IMR-90 (cell line): Measurements from ENCODE around the gene ZFYVE21. TPM values are rescaled to one million over a fixed set of nuclear protein-coding genes. Genes with fewer than 3 reads are reported as not detected.

Experiments used
- ATAC-seq: fragments of 200-7000 bp; cut with Tn5 transposase; 2 replicates; pipeline ENCODE4 v1.9.1; 2020; ENCODE audit warnings: low read depth, mild to moderate bottlenecking, moderate library complexity
- BruUV-seq: library from RNA; stranded (reverse); fragments of 400-500 nt; replicated peaks from 2 replicates; lab custom pipeline; 2021; lab: Mats Ljungman, UMichigan
- CTCF ChIA-PET: fragments of 300-600 bp; formaldehyde crosslinking; extraction: SDS; loops from one replicate; lab custom pipeline; 2021; ENCODE audit warnings: antibody characterized with exemption; lab: Yijun Ruan, JAX
- POLR2A ChIA-PET: fragments of 300-600 bp; sonication (Branson Sonifier 250); formaldehyde crosslinking; loops from one replicate; lab custom pipeline; 2022; ENCODE audit warnings: antibody characterized with exemption; ENCODE audit not compliant: unreplicated experiment; lab: Charles Lee
- DNase-seq: peaks from one replicate; pipeline ENCODE4 v3.0.0; 2013
- H2AFZ ChIP-seq: replicated peaks from 2 replicates; pipeline ENCODE3; 2013; ENCODE audit warnings: low read length, mild to moderate bottlenecking; ENCODE audit not compliant: poor library complexity
- H2AK5ac ChIP-seq: 2 replicates; pipeline ENCODE4 v1.6.1; 2013; ENCODE audit warnings: low read depth, low read length, inconsistent platforms
- H2AK9ac ChIP-seq: replicated peaks from 2 replicates; pipeline ENCODE3; 2013; ENCODE audit warnings: mild to moderate bottlenecking, low read depth, low read length, moderate library complexity; ENCODE audit not compliant: poor library complexity
- H2BK120ac ChIP-seq: 2 replicates; pipeline ENCODE4 v1.6.1; 2013; ENCODE audit warnings: low read depth, low read length, inconsistent platforms
- H2BK15ac ChIP-seq: 3 replicates; pipeline ENCODE4 v1.6.1; 2013; ENCODE audit warnings: low read depth, low read length, inconsistent platforms
- H2BK20ac ChIP-seq: 2 replicates; pipeline ENCODE4 v1.6.1; 2013; ENCODE audit warnings: low read depth, mild to moderate bottlenecking, inconsistent platforms, low read length, moderate library complexity
- H2BK5ac ChIP-seq: 2 replicates; pipeline ENCODE4 v1.6.1; 2013; ENCODE audit warnings: mild to moderate bottlenecking, low read depth, low read length, inconsistent platforms; ENCODE audit not compliant: poor library complexity, severe bottlenecking
- H3K14ac ChIP-seq: replicated peaks from 2 replicates; pipeline ENCODE4 v1.6.1; 2013; ENCODE audit warnings: low read depth, low read length, inconsistent platforms
- H3K18ac ChIP-seq: 2 replicates; pipeline ENCODE4 v1.6.1; 2013; ENCODE audit warnings: low read depth, low read length, control low read depth
- H3K23ac ChIP-seq: 2 replicates; pipeline ENCODE4 v1.6.1; 2013; ENCODE audit warnings: low read depth, low read length, inconsistent platforms
- H3K27ac ChIP-seq: 2 replicates; pipeline ENCODE4 v1.5.1; 2013; ENCODE audit warnings: mild to moderate bottlenecking, control low read depth, low read length; ENCODE audit not compliant: insufficient read depth
- H3K27me3 ChIP-seq: 2 replicates; pipeline ENCODE4 v1.6.1; 2013; ENCODE audit warnings: low read length; ENCODE audit not compliant: control insufficient read depth, insufficient read depth
- H3K36me3 ChIP-seq: 2 replicates; pipeline ENCODE4 v1.6.1; 2013; ENCODE audit warnings: low read length, mixed read lengths; ENCODE audit not compliant: control insufficient read depth, insufficient read depth
- H3K4ac ChIP-seq: 2 replicates; pipeline ENCODE4 v1.6.1; 2013; ENCODE audit warnings: low read depth, low read length, inconsistent platforms
- H3K4me1 ChIP-seq: 2 replicates; pipeline ENCODE4 v1.6.1; 2013; ENCODE audit warnings: low read length, mixed read lengths; ENCODE audit not compliant: control insufficient read depth, insufficient read depth
- H3K4me2 ChIP-seq: 2 replicates; pipeline ENCODE4 v1.6.1; 2013; ENCODE audit warnings: low read depth, mild to moderate bottlenecking, control low read depth, low read length, moderate library complexity
- H3K4me3 ChIP-seq: 2 replicates; pipeline ENCODE4 v1.5.1; 2013; ENCODE audit warnings: low read depth, mild to moderate bottlenecking, control low read depth, low read length, moderate library complexity; ENCODE audit not compliant: insufficient read depth
- H3K56ac ChIP-seq: 2 replicates; pipeline ENCODE4 v1.6.1; 2013; ENCODE audit warnings: low read length, inconsistent platforms; ENCODE audit not compliant: insufficient read depth; ENCODE audit errors: extremely low read depth
- H3K79me1 ChIP-seq, 2 experiments: 2 replicates each; pipeline ENCODE4 v1.6.1; 2013; ENCODE audit warnings: low read length in 2 of 2, inconsistent platforms in 1 of 2, low read depth in 1 of 2
- H3K9ac ChIP-seq: 2 replicates; pipeline ENCODE4 v1.6.1; 2013; ENCODE audit warnings: low read depth, low read length, control low read depth
- H3K9me1 ChIP-seq: 2 replicates; pipeline ENCODE4 v1.6.1; 2013; ENCODE audit warnings: low read length, inconsistent platforms; ENCODE audit not compliant: insufficient read depth
- H3K9me3 ChIP-seq: 2 replicates; pipeline ENCODE4 v1.6.1; 2013; ENCODE audit warnings: low read length; ENCODE audit not compliant: control insufficient read depth, insufficient read depth
- H4K20me1 ChIP-seq: 2 replicates; pipeline ENCODE4 v1.6.1; 2013; ENCODE audit warnings: low read length, inconsistent platforms; ENCODE audit not compliant: insufficient read depth
- H4K5ac ChIP-seq: 2 replicates; pipeline ENCODE4 v1.6.1; 2013; ENCODE audit warnings: mild to moderate bottlenecking, low read depth, low read length, control low read depth
- H4K8ac ChIP-seq, 2 experiments: 2 replicates each; pipeline ENCODE4 v1.6.1; 2013; ENCODE audit warnings: low read depth in 2 of 2, low read length in 2 of 2, control low read depth in 1 of 2, inconsistent platforms in 1 of 2
- H4K91ac ChIP-seq: 2 replicates; pipeline ENCODE4 v1.6.1; 2013; ENCODE audit warnings: low read depth, low read length, inconsistent platforms; ENCODE audit not compliant: insufficient read depth
- CEBPB ChIP-seq: IDR thresholded peaks from 2 replicates; pipeline ENCODE4 v1.6.1; 2012; ENCODE audit warnings: low read depth, low read length, improper control_type of control experiment
- MAFK ChIP-seq: IDR thresholded peaks from 2 replicates; pipeline ENCODE4 v1.6.1; 2012; ENCODE audit warnings: low read depth, low read length, improper control_type of control experiment
- WGBS, 2 experiments: methylation state at CpG; one replicate each; pipeline versions ENCODE4 v1.1.5 to v1.1.7; 2013; ENCODE audit warnings: missing lambda C conversion rate in 2 of 2; ENCODE audit not compliant: insufficient read length in 1 of 2; ENCODE audit errors: extremely low coverage in 2 of 2; 5-methylcytosine and 5-hydroxymethylcytosine counted together
- dilution Hi-C: fragments of 300-500 bp; cut with HindIII; formaldehyde crosslinking; loops from one replicate; pipeline ENCODE4 v1.14.3; 2018; ENCODE audit warnings: low sequenced_read_pairs; ENCODE audit not compliant: unreplicated experiment
- in situ Hi-C: fragments of 300-500 bp; cut with MboI; formaldehyde crosslinking; loops from 3 replicates; pipeline ENCODE4 v1.14.3; 2019; ENCODE audit warnings: low sequenced_read_pairs, inconsistent platforms, mixed read lengths
- intact Hi-C: fragments of 100-400 bp; cut with micrococcal nuclease; formaldehyde crosslinking; loops from 2 replicates; pipeline ENCODE4 v1.10.0; 2022
- polyA plus RNA-seq, 3 experiments: library from polyadenylated mRNA; depleted of rRNA; stranded (reverse); fragments of >200 nt; gene quantifications; 2 replicates each; pipeline ENCODE4 v1.2.3, GENCODE V29; 2012; ENCODE audit warnings: low replicate concordance in 1 of 3
- total RNA-seq: library from RNA; depleted of rRNA; stranded (reverse); fragments of >200 nt; gene quantifications from 2 replicates; pipeline ENCODE4 v1.2.3, GENCODE V29; 2012

Gene ZFYVE21
- total and polyA plus RNA-seq, 2 of the 4 experiments (the other 2 are of a cell fraction), result 41.2 to 89.2 TPM

GRCh38 chr14:103686831-103687485 is 28.7 kb upstream of the ZFYVE21 start:
- H2AK5ac ChIP-seq, result no peak overlapping the region
- H4K8ac ChIP-seq, result peak overlapping the region; percentile 18 to 65; a peak in 2 of 4 replicates
- H2BK15ac ChIP-seq, result no peak overlapping the region
- CTCF ChIA-PET, result no interaction called here
- DNase-seq (peak; percentile 55), ATAC-seq (no peak)
- H3K9me1 ChIP-seq, result peaks cover 10% of the 10 kb centered on the region; the same call in 1 of the 2 replicates
- no peak overlapping the region for H3K14ac ChIP-seq
- H3K4me3 ChIP-seq, result no peak overlapping the region
- H4K5ac ChIP-seq, result no peak overlapping the region
- H3K56ac ChIP-seq, result no peak overlapping the region
- dilution Hi-C loops, result no loop called here
- H2BK20ac ChIP-seq, result no peak overlapping the region
- intact Hi-C loops, result no loop called here
- peak overlapping the region; percentile 19; the same call in 1 of the 2 replicates for H3K27ac ChIP-seq
- H2AK9ac ChIP-seq, result no peak overlapping the region
- in situ Hi-C loops, result loop anchor here (10.0 kb wide), 1 partner anchor 112 kb away; no protein-coding TSS in a partner anchor
- no peaks in the 10 kb centered on the region for H3K9me3 ChIP-seq
- H3K4me2 ChIP-seq, result no peak overlapping the region
- H3K23ac ChIP-seq, result 0 out of 2 replicates have a peak overlapping the region, but pooled peaks have one; percentile 16
- no peak overlapping the region for H3K18ac ChIP-seq
- H3K4ac ChIP-seq, result peak overlapping the region; percentile 8; the same call in 1 of the 2 replicates
- TF ChIP-seq CEBPB (peak; percentile 15; the same call in 1 of the 2 replicates), MAFK (no peak)
- H3K79me1 ChIP-seq, result peaks cover 43 to 72% of the 10 kb centered on the region in 2 experiments
- no peak overlapping the region for H2AFZ ChIP-seq
- 85% methylated on average over 4 of the region's 19 CpGs; no CpG with 5 or more reads in 1 of the 2 experiments for WGBS, 2 experiments
- peaks cover 8% of the 10 kb centered on the region for H3K4me1 ChIP-seq
- no TSS peak for BruUV-seq
- H2BK120ac ChIP-seq, result no peak overlapping the region
- POLR2A ChIA-PET, result no interaction called here
- H4K20me1 ChIP-seq, result peaks cover 49% of the 10 kb centered on the region
- H4K91ac ChIP-seq, result peak overlapping the region; percentile 33; the same call in 1 of the 2 replicates
- no peak overlapping the region for H2BK5ac ChIP-seq
- no peaks in the 10 kb centered on the region for H3K27me3 ChIP-seq
- peaks cover 52% of the 10 kb centered on the region for H3K36me3 ChIP-seq
- H3K9ac ChIP-seq, result no peak overlapping the region
